GM12878 (cell line): ENCODE data around the gene SLC25A51. TPM values are rescaled to one million over a fixed set of nuclear protein-coding genes. Genes with fewer than 3 reads are reported as not detected.
A peak's percentile ranks its signal among the peaks of the same experiment; 100 is the strongest.

Source experiments
- ATAC-seq: fragments of 200-7000 bp; cut with Tn5 transposase; 3 replicates; pipeline ENCODE4 v1.9.1; 2020; ENCODE audit warnings: mild to moderate bottlenecking, moderate library complexity
- BruUV-seq: library from RNA; stranded (reverse); fragments of 400-500 nt; replicated peaks from 2 replicates; lab custom pipeline; 2021; lab: Mats Ljungman, UMichigan
- CTCF ChIA-PET: fragments of 300-600 bp; sonication (Branson Sonifier 250); formaldehyde crosslinking; extraction: SDS; loops from one replicate; lab custom pipeline; 2021; ENCODE audit warnings: inconsistent platforms; lab: Yijun Ruan, JAX
- POLR2A ChIA-PET: fragments of 350-600 bp; formaldehyde crosslinking; extraction: SDS; loops from one replicate; lab custom pipeline; 2021; ENCODE audit warnings: inconsistent platforms; lab: Charles Lee
- RAD21 ChIA-PET: fragments of 300-600 bp; sonication (Branson Sonifier 250); formaldehyde crosslinking; loops from one replicate; lab custom pipeline; 2023; ENCODE audit warnings: antibody characterized with exemption; ENCODE audit not compliant: unreplicated experiment; lab: Charles Lee
- SMC1A ChIA-PET: fragments of 300-600 bp; sonication (Branson Sonifier 250); formaldehyde crosslinking; loops from one replicate; lab custom pipeline; 2023; ENCODE audit not compliant: unreplicated experiment, uncharacterized antibody; lab: Charles Lee
- DNase-seq: peaks from one replicate; pipeline ENCODE4 v3.0.0-alpha.2; 2011; ENCODE audit warnings: low read depth, low spot score
- FAIRE-seq: peaks from 3 replicates; lab custom pipeline; 2011; peaks lifted over from hg19 to GRCh38; lab: Jason Lieb, UNC
- H2AFZ ChIP-seq: 2 replicates; pipeline ENCODE4 v1.6.0; 2011; ENCODE audit warnings: low read depth, low read length, control low read depth; ENCODE audit not compliant: control insufficient read depth
- H3K27ac ChIP-seq: 2 replicates; pipeline ENCODE4 v1.5.1; 2011; ENCODE audit warnings: control low read depth; ENCODE audit not compliant: control insufficient read depth, insufficient read depth
- H3K27me3 ChIP-seq, 2 experiments: replicated peaks in 1 of 2; 2 replicates each; pipeline versions ENCODE4 v1.6.0 to v1.6.1; 2011; ENCODE audit warnings: low read length in 1 of 2; ENCODE audit not compliant: control insufficient read depth in 2 of 2, insufficient read depth in 2 of 2
- H3K36me3 ChIP-seq, 2 experiments: 2 replicates each; pipeline ENCODE4 v1.5.1; 2011; ENCODE audit warnings: low read length in 1 of 2; ENCODE audit not compliant: control insufficient read depth in 2 of 2, insufficient read depth in 2 of 2
- H3K4me1 ChIP-seq: 2 replicates; pipeline ENCODE4 v1.6.1; 2011; ENCODE audit warnings: mild to moderate bottlenecking, low read length, moderate library complexity, mixed read lengths; ENCODE audit not compliant: control insufficient read depth, insufficient read depth
- H3K4me2 ChIP-seq: 2 replicates; pipeline ENCODE4 v1.6.0; 2011; ENCODE audit warnings: control low read depth; ENCODE audit not compliant: control insufficient read depth, insufficient read depth
- H3K4me3 ChIP-seq: fragments of 200-600 bp; sonication (generic); 2 replicates; pipeline ENCODE4 v1.5.1; 2016
- H3K79me2 ChIP-seq: 2 replicates; pipeline ENCODE4 v1.6.0; 2011; ENCODE audit warnings: low read length; ENCODE audit not compliant: control insufficient read depth, insufficient read depth
- H3K9ac ChIP-seq: 2 replicates; pipeline ENCODE4 v1.8.0; 2011; ENCODE audit warnings: low read length, control low read depth, mixed read lengths; ENCODE audit not compliant: control insufficient read depth, insufficient read depth
- H3K9me3 ChIP-seq: replicated peaks from 3 replicates; pipeline ENCODE4 v1.5.1; 2011; ENCODE audit warnings: mild to moderate bottlenecking, low read length; ENCODE audit not compliant: control insufficient read depth, insufficient read depth
- H4K20me1 ChIP-seq: 2 replicates; pipeline ENCODE4 v1.6.0; 2011; ENCODE audit not compliant: control insufficient read depth, insufficient read depth
- IKZF1 ChIP-seq: fragments of 450-650 bp; conservative IDR thresholded peaks from 2 replicates; pipeline ENCODE4 v1.6.1; 2017; ENCODE audit warnings: antibody characterized with exemption, mild to moderate bottlenecking
- MYC ChIP-seq: IDR thresholded peaks from 2 replicates; pipeline ENCODE4 v1.6.1; 2011; ENCODE audit warnings: mild to moderate bottlenecking, low read length, moderate library complexity, inconsistent platforms; ENCODE audit not compliant: insufficient read depth, insufficient replicate concordance, insufficient read length, severe bottlenecking
- RELA ChIP-seq: fragments of 450-650 bp; IDR thresholded peaks from 2 replicates; pipeline ENCODE4 v1.8.0; 2014; ENCODE audit warnings: borderline replicate concordance; ENCODE audit not compliant: partially characterized antibody
- STAT1 ChIP-seq: fragments of 450-650 bp; conservative IDR thresholded peaks from 2 replicates; pipeline ENCODE4 v1.6.1; 2014; ENCODE audit warnings: antibody characterized with exemption, mild to moderate bottlenecking
- WGBS: methylation state at CpG from one replicate; pipeline ENCODE4 v1.1.6; 2016; ENCODE audit warnings: low lambda C conversion rate; ENCODE audit not compliant: insufficient replicate concordance, insufficient coverage; ENCODE audit errors: missing lambda C conversion rate; 5-methylcytosine and 5-hydroxymethylcytosine counted together
- in situ Hi-C: fragments of 300-500 bp; cut with MboI; formaldehyde crosslinking; loops from 9 replicates; pipeline ENCODE4 v1.14.3; 2018; ENCODE audit warnings: mixed read lengths
- intact Hi-C: fragments of 100-400 bp; cut with micrococcal nuclease; formaldehyde crosslinking; loops from one replicate; pipeline ENCODE4 v1.14.2; 2022; ENCODE audit not compliant: unreplicated experiment
- polyA plus RNA-seq, 11 experiments: library from polyadenylated mRNA; depleted of rRNA in 4 of 11; unstranded in 6 of 11; stranded (reverse) in 5 of 11; fragments of >200 nt; fragmentation: Nextera tagmentation in 4 of 11; fragmentation: Illumina TruSeq in 1 of 11; extraction: Ambion mirVana in 4 of 11; extraction: Trizol in 1 of 11; gene quantifications; 1 replicate in 1 of 11; 2 replicates in 10 of 11; pipeline versions ENCODE4 v1.2.1 to v1.2.3, GENCODE V29; 2011 to 2016; ENCODE audit warnings: inconsistent platforms in 2 of 11, missing spikeins in 2 of 11, low read depth in 1 of 11
- total RNA-seq, 4 experiments: library from RNA; depleted of rRNA in 3 of 4; stranded (reverse); fragments of >200 nt in 3 of 4; fragmentation: Illumina TruSeq in 1 of 4; extraction: Trizol in 1 of 4; gene quantifications; 2 replicates each; pipeline versions ENCODE4 v1.2.1 to v1.2.3, GENCODE V29; 2013 to 2021
- TF ChIP-seq, protein P1 (sequence below): fragments of 450-650 bp; IDR thresholded peaks from 2 replicates; pipeline ENCODE4 v1.6.1; 2017; ENCODE audit warnings: mild to moderate bottlenecking, low read depth, inconsistent platforms; ENCODE audit not compliant: poor library complexity, severe bottlenecking
- TF ChIP-seq, protein P2 (sequence below): IDR thresholded peaks from 2 replicates; pipeline ENCODE4 v1.6.1; 2012; ENCODE audit warnings: mild to moderate bottlenecking, low read depth, low read length
- TF ChIP-seq, protein P3 (sequence below): IDR thresholded peaks from 2 replicates; pipeline ENCODE4 v1.6.1; 2011; ENCODE audit warnings: low read depth, mild to moderate bottlenecking, low read length, moderate library complexity, borderline replicate concordance; ENCODE audit errors: extremely low read depth
- TF ChIP-seq, protein P4 (sequence below): IDR thresholded peaks from 2 replicates; pipeline ENCODE4 v1.6.1; 2012; ENCODE audit warnings: low read length, inconsistent platforms
- TF ChIP-seq, protein P5 (sequence below): fragments of 450-650 bp; IDR thresholded peaks from 2 replicates; pipeline ENCODE4 v1.6.1; 2017; ENCODE audit warnings: mild to moderate bottlenecking
- TF ChIP-seq, protein P6 (sequence below): IDR thresholded peaks from 2 replicates; pipeline ENCODE4 v1.6.1; 2011; ENCODE audit warnings: mild to moderate bottlenecking, low read depth, low read length, moderate library complexity; ENCODE audit not compliant: insufficient replicate concordance

Gene SLC25A51
- total and polyA plus RNA-seq, 10 of the 15 experiments (the other 5 are each of a cell fraction or from before 2014, with no cell fraction given) = 3.8 to 29.3 (median 13.2) TPM

DNA sequence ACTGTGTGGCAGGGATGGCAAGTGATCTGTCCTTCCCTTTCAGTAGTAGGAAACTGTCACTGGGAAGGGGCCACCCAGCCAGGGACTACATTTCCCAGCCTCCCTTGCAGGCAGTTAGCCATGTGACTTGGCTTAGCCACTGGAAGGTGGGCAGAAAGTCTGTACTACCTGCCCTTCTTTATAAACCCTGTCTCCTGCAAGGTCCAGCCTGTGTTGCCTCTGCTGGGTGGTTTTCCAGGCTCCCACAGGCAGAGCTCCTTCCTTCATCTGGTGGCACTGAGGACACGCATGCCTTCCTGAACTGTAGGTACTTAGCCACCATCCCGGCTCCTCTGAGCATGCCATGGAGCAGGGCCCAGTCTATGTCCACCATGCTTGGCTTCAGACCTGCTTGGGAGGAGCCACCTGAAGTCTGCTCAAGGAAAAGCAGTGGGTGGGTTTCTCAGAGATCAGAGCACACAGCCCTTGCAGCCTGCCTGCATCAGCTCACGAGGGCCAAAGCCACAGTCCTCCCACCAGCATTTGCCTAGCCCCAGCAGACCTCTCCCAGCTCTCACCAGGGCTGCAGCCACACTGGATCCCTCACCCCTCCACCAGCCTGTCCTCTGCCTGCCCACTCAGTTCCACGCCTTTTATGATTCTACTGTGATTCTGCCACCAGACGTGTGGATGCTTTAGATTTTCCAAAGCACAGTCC is 16.7 kb upstream of the SLC25A51 start:
- Histone ChIP-seq H3K4me2 (no peak overlapping the region), H3K4me1 (no peaks in the 10 kb centered on the region), H3K27ac (no peak overlapping the region), H3K27me3 (no peaks in the 10 kb centered on the region), H2AFZ (no peak overlapping the region), H3K79me2 (no peaks in the 10 kb centered on the region), H3K9ac (no peak overlapping the region), H3K36me3 (no peaks in the 10 kb centered on the region), H3K9me3 (no peaks in the 10 kb centered on the region), H3K4me3 (no peak overlapping the region), H4K20me1 (no peaks in the 10 kb centered on the region)
- RAD21 ChIA-PET = interaction anchor here (0.5 to 1.6 kb wide), 5 partner anchors 17 to 265 kb away, joined by 3 to 4 read pairs (median 3); no protein-coding TSS in a partner anchor
- intact Hi-C loops (no loop called here), in situ Hi-C loops (loop anchor here (25.0 kb wide), 1 partner anchor 767 kb away; no protein-coding TSS in a partner anchor)
- BruUV-seq = no TSS peak
- SMC1A ChIA-PET = interaction anchor here (0.7 to 2.2 kb wide), 4 partner anchors 146 to 337 kb away, joined by 3 to 10 read pairs (median 3); partner anchors contain the start of gene SHB
- FAIRE-seq = peak; percentile 77
- CTCF ChIA-PET = interaction anchor here (0.5 to 2.1 kb wide), 4 partner anchors 12 to 343 kb away, joined by 3 to 15 read pairs (median 4); partner anchors contain the start of gene SHB
- WGBS = 83% methylated on average over 4 of the region's 5 CpGs
- POLR2A ChIA-PET = no interaction called here
- DNase-seq = no peak
- ATAC-seq = peak; percentile 89
- TF ChIP-seq, protein P1, sequence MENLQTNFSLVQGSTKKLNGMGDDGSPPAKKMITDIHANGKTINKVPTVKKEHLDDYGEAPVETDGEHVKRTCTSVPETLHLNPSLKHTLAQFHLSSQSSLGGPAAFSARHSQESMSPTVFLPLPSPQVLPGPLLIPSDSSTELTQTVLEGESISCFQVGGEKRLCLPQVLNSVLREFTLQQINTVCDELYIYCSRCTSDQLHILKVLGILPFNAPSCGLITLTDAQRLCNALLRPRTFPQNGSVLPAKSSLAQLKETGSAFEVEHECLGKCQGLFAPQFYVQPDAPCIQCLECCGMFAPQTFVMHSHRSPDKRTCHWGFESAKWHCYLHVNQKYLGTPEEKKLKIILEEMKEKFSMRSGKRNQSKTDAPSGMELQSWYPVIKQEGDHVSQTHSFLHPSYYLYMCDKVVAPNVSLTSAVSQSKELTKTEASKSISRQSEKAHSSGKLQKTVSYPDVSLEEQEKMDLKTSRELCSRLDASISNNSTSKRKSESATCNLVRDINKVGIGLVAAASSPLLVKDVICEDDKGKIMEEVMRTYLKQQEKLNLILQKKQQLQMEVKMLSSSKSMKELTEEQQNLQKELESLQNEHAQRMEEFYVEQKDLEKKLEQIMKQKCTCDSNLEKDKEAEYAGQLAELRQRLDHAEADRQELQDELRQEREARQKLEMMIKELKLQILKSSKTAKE = no peak
- TF ChIP-seq, protein P2, sequence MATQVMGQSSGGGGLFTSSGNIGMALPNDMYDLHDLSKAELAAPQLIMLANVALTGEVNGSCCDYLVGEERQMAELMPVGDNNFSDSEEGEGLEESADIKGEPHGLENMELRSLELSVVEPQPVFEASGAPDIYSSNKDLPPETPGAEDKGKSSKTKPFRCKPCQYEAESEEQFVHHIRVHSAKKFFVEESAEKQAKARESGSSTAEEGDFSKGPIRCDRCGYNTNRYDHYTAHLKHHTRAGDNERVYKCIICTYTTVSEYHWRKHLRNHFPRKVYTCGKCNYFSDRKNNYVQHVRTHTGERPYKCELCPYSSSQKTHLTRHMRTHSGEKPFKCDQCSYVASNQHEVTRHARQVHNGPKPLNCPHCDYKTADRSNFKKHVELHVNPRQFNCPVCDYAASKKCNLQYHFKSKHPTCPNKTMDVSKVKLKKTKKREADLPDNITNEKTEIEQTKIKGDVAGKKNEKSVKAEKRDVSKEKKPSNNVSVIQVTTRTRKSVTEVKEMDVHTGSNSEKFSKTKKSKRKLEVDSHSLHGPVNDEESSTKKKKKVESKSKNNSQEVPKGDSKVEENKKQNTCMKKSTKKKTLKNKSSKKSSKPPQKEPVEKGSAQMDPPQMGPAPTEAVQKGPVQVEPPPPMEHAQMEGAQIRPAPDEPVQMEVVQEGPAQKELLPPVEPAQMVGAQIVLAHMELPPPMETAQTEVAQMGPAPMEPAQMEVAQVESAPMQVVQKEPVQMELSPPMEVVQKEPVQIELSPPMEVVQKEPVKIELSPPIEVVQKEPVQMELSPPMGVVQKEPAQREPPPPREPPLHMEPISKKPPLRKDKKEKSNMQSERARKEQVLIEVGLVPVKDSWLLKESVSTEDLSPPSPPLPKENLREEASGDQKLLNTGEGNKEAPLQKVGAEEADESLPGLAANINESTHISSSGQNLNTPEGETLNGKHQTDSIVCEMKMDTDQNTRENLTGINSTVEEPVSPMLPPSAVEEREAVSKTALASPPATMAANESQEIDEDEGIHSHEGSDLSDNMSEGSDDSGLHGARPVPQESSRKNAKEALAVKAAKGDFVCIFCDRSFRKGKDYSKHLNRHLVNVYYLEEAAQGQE = no peak
- no peak for TF ChIP-seq MYC
- TF ChIP-seq, protein P3, sequence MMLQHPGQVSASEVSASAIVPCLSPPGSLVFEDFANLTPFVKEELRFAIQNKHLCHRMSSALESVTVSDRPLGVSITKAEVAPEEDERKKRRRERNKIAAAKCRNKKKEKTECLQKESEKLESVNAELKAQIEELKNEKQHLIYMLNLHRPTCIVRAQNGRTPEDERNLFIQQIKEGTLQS = peak; percentile 75; the same call in 1 of the 2 replicates
- 0 out of 2 replicates have a peak, but pooled peaks have one; percentile 27 for TF ChIP-seq IKZF1
- TF ChIP-seq, protein P4, sequence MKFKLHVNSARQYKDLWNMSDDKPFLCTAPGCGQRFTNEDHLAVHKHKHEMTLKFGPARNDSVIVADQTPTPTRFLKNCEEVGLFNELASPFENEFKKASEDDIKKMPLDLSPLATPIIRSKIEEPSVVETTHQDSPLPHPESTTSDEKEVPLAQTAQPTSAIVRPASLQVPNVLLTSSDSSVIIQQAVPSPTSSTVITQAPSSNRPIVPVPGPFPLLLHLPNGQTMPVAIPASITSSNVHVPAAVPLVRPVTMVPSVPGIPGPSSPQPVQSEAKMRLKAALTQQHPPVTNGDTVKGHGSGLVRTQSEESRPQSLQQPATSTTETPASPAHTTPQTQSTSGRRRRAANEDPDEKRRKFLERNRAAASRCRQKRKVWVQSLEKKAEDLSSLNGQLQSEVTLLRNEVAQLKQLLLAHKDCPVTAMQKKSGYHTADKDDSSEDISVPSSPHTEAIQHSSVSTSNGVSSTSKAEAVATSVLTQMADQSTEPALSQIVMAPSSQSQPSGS = no peak
- TF ChIP-seq RELA = no peak
- TF ChIP-seq, protein P5, sequence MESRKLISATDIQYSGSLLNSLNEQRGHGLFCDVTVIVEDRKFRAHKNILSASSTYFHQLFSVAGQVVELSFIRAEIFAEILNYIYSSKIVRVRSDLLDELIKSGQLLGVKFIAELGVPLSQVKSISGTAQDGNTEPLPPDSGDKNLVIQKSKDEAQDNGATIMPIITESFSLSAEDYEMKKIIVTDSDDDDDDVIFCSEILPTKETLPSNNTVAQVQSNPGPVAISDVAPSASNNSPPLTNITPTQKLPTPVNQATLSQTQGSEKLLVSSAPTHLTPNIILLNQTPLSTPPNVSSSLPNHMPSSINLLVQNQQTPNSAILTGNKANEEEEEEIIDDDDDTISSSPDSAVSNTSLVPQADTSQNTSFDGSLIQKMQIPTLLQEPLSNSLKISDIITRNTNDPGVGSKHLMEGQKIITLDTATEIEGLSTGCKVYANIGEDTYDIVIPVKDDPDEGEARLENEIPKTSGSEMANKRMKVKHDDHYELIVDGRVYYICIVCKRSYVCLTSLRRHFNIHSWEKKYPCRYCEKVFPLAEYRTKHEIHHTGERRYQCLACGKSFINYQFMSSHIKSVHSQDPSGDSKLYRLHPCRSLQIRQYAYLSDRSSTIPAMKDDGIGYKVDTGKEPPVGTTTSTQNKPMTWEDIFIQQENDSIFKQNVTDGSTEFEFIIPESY = no peak
- TF ChIP-seq, protein P6, sequence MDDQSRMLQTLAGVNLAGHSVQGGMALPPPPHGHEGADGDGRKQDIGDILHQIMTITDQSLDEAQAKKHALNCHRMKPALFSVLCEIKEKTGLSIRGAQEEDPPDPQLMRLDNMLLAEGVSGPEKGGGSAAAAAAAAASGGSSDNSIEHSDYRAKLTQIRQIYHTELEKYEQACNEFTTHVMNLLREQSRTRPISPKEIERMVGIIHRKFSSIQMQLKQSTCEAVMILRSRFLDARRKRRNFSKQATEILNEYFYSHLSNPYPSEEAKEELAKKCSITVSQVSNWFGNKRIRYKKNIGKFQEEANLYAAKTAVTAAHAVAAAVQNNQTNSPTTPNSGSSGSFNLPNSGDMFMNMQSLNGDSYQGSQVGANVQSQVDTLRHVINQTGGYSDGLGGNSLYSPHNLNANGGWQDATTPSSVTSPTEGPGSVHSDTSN = no peak
- TF ChIP-seq STAT1 = no peak
